Ishikawa (cell line): Measurements from ENCODE around the gene EHD4.

ENCODE experiments used
- CEBPB ChIP-seq: IDR thresholded peaks from 2 replicates; pipeline ENCODE4 v1.6.1; 2012
- CREB1 ChIP-seq: IDR thresholded peaks from 2 replicates; pipeline ENCODE4 v1.6.1; 2012; ENCODE audit warnings: low read depth
- EP300 ChIP-seq: IDR thresholded peaks from 2 replicates; pipeline ENCODE4 v1.6.1; 2012; ENCODE audit warnings: borderline replicate concordance
- MAX ChIP-seq: IDR thresholded peaks from 2 replicates; pipeline ENCODE4 v1.6.1; 2012
- NFIC ChIP-seq: IDR thresholded peaks from 2 replicates; pipeline ENCODE4 v1.6.1; 2012
- RAD21 ChIP-seq: IDR thresholded peaks from 2 replicates; pipeline ENCODE4 v1.6.1; 2012; ENCODE audit warnings: low read depth
- REST ChIP-seq: IDR thresholded peaks from 2 replicates; pipeline ENCODE4 v1.6.1; 2012; ENCODE audit warnings: low read depth, mild to moderate bottlenecking
- TAF1 ChIP-seq: IDR thresholded peaks from 2 replicates; pipeline ENCODE4 v1.6.1; 2012; ENCODE audit warnings: low read depth, mild to moderate bottlenecking
- TCF12 ChIP-seq: IDR thresholded peaks from 2 replicates; pipeline ENCODE4 v1.6.1; 2012; ENCODE audit warnings: low read depth
- TEAD4 ChIP-seq: IDR thresholded peaks from 2 replicates; pipeline ENCODE4 v1.6.1; 2012
- YY1 ChIP-seq: IDR thresholded peaks from 2 replicates; pipeline ENCODE4 v1.6.1; 2012; ENCODE audit warnings: low read depth

GRCh38 chr15:41914411-41914810 lies 57.9 kb downstream of the EHD4 start:
- no peak for TF ChIP-seq REST
- TF ChIP-seq MAX: no peak
- TF ChIP-seq CREB1: no peak
- TF ChIP-seq TAF1: no peak
- no peak for TF ChIP-seq RAD21
- TF ChIP-seq YY1: no peak
- no peak for TF ChIP-seq CEBPB
- TF ChIP-seq TEAD4: no peak
- no peak for TF ChIP-seq NFIC
- TF ChIP-seq TCF12: no peak
- no peak for TF ChIP-seq EP300
